GM15510 (cell line): Measurements from ENCODE around the gene CUEDC1.

Source experiments
- POLR2A ChIP-seq: IDR thresholded peaks from 3 replicates; pipeline ENCODE4 v1.6.1; 2011; ENCODE audit warnings: borderline replicate concordance; ENCODE audit not compliant: insufficient read length; ENCODE audit errors: extremely low read depth

The CUEDC1 gene

DNA sequence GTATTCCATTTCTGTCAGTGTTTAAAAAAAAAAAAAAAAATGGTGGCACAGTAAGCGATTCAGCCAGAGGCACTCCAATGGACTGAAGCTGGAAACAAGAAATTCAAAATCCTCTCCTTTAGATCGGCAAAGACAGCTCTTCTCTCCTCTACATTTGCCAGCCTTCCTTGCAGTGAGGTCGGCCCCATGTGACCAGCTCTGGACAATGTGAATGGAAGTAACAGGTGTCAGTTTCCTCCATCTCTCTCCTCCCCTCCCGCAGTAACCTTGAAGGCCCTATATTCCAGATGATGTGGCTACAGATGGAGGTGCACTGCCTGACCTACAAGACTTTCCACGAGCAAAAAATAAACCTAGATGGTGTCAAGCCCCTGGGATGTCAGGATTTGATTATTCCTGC, 15.0 kb downstream of the CUEDC1 start:
- TF ChIP-seq POLR2A: no peak

DNA sequence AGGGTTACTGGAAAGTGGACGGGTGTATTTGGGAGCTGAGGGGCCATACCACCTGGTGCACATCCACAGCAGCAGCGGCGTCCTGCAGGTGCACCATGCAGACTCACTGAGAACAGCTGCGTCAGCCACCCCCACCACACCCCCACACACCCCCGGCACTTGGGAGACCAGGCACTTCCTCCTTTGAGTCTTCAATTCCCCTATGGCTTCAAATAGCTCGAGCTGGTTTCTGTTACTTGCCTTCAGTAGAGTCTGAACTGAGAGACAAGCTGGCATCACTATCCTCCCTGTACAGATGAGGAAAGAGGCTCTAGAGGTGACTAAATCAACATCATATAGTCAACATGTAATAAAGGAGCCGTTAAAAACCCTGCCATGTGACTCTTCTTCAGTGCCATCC, 15.4 kb downstream of the CUEDC1 start:
- no peak for TF ChIP-seq POLR2A

- no peak for TF ChIP-seq POLR2A
Observed at GRCh38 chr17:57938061-57938502, 17.1 kb downstream of the CUEDC1 start.

DNA sequence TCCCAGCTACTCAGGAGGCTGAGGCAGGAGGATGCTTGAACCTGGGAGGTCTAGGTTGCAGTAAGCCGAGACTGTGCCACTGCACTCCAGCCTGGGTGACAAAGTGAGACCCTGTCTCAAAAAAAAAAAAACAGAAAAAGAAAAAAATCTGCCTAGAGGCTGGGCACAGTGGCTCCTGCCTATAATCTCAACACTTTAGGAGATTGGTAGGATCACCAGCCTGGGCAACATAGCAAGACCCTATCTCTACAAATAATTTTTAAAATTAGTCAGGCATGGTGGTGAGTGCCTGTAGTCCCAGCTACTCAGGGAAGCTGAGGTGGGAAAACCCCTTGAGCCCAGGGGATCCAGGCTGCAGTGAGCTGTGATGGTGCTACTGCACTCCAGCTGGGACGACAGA, 17.7 kb downstream of the CUEDC1 start:
- no peak for TF ChIP-seq POLR2A

- no peak for TF ChIP-seq POLR2A
Observed at GRCh38 chr17:57935833-57936807, 19.1 kb downstream of the CUEDC1 start.

GRCh38 chr17:57931488-57932137, 23.6 kb downstream of the CUEDC1 start:
- TF ChIP-seq POLR2A: no peak

DNA sequence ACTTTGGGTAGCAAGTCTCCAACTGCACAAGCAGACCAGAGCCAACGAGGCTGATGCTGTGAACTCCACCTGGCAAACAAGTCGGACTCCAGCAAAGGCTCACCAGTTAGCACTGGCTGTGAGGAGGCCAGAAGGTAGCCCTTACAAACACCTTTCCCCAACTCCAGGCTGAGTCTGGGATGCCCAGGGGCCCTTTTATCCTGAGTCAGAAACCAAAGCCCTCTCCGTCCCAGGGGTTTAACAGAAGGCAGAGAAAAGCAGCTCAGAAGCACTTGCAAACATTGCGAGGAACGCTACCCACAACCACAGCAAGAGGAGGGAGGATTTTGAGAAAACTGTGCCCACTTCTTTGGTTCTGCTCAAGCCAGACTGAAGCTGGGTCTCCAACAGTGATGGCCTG, 25.0 kb downstream of the CUEDC1 start:
- no peak for TF ChIP-seq POLR2A

DNA sequence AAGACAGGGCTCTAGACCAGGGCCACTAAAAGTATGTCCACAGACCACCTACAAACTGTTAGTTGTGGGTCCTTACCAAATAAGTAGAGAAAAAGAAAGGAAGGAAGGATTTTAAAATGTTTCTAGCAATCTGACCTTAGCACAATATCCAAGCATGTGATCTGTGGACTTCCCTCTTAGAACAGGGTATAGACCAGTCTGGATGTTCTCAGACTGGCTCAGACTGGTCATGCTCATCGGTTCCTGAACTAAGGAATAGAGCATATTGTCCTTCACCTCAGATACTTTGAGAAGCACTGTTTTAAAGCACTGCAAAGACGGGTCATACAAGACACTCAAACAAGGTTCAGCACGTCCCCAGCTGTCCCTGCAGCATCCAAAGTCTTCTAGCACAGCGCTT, 25.8 kb downstream of the CUEDC1 start:
- no peak for TF ChIP-seq POLR2A

DNA sequence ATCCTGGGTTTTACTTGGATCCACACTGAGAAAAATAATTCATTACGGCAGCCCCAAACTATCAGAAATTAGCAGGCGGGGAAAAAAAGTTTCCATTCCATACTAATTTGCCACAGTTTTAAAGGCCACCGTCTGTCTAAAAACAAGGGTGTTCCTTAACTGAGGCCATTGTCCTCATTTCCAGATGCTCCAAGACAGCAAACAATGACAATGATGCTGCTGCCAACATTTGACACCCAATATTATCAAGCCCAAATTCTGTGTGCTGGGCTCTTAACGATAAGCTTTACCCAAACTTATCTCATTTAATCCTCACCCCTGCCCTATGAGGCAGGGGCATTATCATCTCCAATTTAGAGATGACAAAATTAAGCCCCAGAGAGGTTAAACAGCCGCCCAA, 26.3 kb downstream of the CUEDC1 start:
- no peak for TF ChIP-seq POLR2A

- TF ChIP-seq POLR2A: no peak
Observed at GRCh38 chr17:57927048-57927723, 28.0 kb downstream of the CUEDC1 start.

- no peak for TF ChIP-seq POLR2A
Observed at GRCh38 chr17:57926723-57927047, 28.5 kb downstream of the CUEDC1 start.

- no peak for TF ChIP-seq POLR2A
Observed at GRCh38 chr17:57925361-57925990, 29.7 kb downstream of the CUEDC1 start.

DNA sequence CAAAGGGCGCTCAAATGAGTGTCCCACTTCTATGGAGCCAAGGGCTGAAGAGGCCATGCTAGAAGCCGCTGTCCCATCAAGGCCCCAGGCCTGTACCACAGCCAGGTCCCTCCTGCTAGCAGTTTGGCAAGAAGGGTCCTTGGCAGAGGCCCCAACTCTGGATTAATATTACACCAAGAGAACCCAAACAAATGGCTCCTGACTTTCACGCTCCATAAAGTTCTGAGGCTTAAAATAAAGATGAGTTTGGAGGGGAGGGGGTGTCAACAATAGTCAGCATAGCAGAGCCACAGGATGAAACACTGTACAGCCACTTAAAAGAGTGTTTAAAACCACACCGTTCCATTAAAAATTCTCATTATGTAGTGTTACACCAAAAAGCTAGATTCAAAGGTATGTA, 30.5 kb downstream of the CUEDC1 start:
- no peak for TF ChIP-seq POLR2A

GRCh38 chr17:57923182-57923872, 31.9 kb downstream of the CUEDC1 start:
- no peak for TF ChIP-seq POLR2A
